Fibroblast of lung (primary cell): Measurements from ENCODE around the gene NLRC5. TPM values are rescaled to one million over a fixed set of nuclear protein-coding genes. Genes with fewer than 3 reads are reported as not detected.
"Not testable (repeated sequence)": the region's sequence is repeated elsewhere in the genome, so short reads cannot be mapped to it uniquely, and the experiment has no call there.

ENCODE experiments used
- DNase-seq, 2 donors: peaks; one replicate each; pipeline versions ENCODE4 v3.0.0 to v3.0.0-alpha.2; 2010; ENCODE audit warnings: low read depth in 2 of 2
- H2AFZ ChIP-seq: 2 replicates; pipeline ENCODE4 v1.5.1; 2012; ENCODE audit warnings: low read length, control low read depth, inconsistent platforms
- H3K27ac ChIP-seq: 2 replicates; pipeline ENCODE4 v1.5.1; 2011; ENCODE audit warnings: low read length, control low read depth; ENCODE audit not compliant: insufficient read depth
- H3K27me3 ChIP-seq: 2 replicates; pipeline ENCODE4 v1.5.1; 2011; ENCODE audit warnings: mild to moderate bottlenecking, low read length; ENCODE audit not compliant: control insufficient read depth, insufficient read depth
- H3K36me3 ChIP-seq: 2 replicates; pipeline ENCODE4 v1.5.1; 2011; ENCODE audit warnings: low read length; ENCODE audit not compliant: control insufficient read depth, insufficient read depth
- H3K4me1 ChIP-seq: 2 replicates; pipeline ENCODE4 v1.5.1; 2011; ENCODE audit warnings: low read length; ENCODE audit not compliant: control insufficient read depth, insufficient read depth; ENCODE audit errors: extremely low read depth
- H3K4me2 ChIP-seq: 2 replicates; pipeline ENCODE4 v1.5.1; 2011; ENCODE audit warnings: low read length, control low read depth; ENCODE audit not compliant: insufficient read depth; ENCODE audit errors: extremely low read depth
- H3K4me3 ChIP-seq, 4 experiments: fragments of 200-600 bp in 1 of 4; sonication (generic) in 1 of 4; replicated peaks in 1 of 4; 2 replicates each; pipeline ENCODE4 v1.5.1; 2011 to 2016; ENCODE audit warnings: low read length in 4 of 4, low read depth in 3 of 4, mild to moderate bottlenecking in 3 of 4, control low read depth in 2 of 4, inconsistent platforms in 1 of 4, mixed read lengths in 1 of 4; ENCODE audit not compliant: insufficient read depth in 1 of 4; ENCODE audit errors: control extremely low read depth in 1 of 4
- H3K79me2 ChIP-seq: 2 replicates; pipeline ENCODE4 v1.5.1; 2012; ENCODE audit warnings: mild to moderate bottlenecking, low read length, inconsistent platforms; ENCODE audit not compliant: control insufficient read depth, insufficient read depth
- H3K9ac ChIP-seq: 2 replicates; pipeline ENCODE4 v1.5.1; 2011; ENCODE audit warnings: mild to moderate bottlenecking, low read length, control low read depth; ENCODE audit not compliant: insufficient read depth
- H3K9me3 ChIP-seq: 2 replicates; pipeline ENCODE4 v1.5.1; 2012; ENCODE audit warnings: low read depth, low read length; ENCODE audit not compliant: control insufficient read depth, insufficient read depth
- H4K20me1 ChIP-seq: 2 replicates; pipeline ENCODE4 v1.5.1; 2011; ENCODE audit warnings: low read length; ENCODE audit not compliant: control insufficient read depth, insufficient read depth; ENCODE audit errors: extremely low read depth
- EZH2 ChIP-seq: IDR thresholded peaks from 2 replicates; pipeline ENCODE4 v1.5.1; 2012; ENCODE audit warnings: low read length, control low read depth, mild to moderate bottlenecking; ENCODE audit errors: missing control alignments
- polyA plus RNA-seq, 2 donors: library from polyadenylated mRNA; depleted of rRNA in 1 of 2; stranded (reverse) in 1 of 2; unstranded in 1 of 2; fragments of >200 nt; gene quantifications; 2 replicates each; pipeline ENCODE4 v1.2.1, GENCODE V29; 2011 to 2012; ENCODE audit warnings: missing spikeins in 1 of 2
- total RNA-seq: library from RNA; depleted of rRNA; stranded (reverse); fragments of >200 nt; gene quantifications from 2 replicates; pipeline ENCODE4 v1.2.1, GENCODE V29; 2014
- TF ChIP-seq, protein P1 (sequence below), 2 donors: IDR thresholded peaks in 1 of 2; conservative IDR thresholded peaks in 1 of 2; 1 replicate in 1 of 2; 2 replicates in 1 of 2; pipeline ENCODE4 v1.5.1; 2011 to 2012; ENCODE audit warnings: low read length in 2 of 2, control low read depth in 1 of 2, inconsistent platforms in 1 of 2, low read depth in 1 of 2, mild to moderate bottlenecking in 1 of 2

The NLRC5 gene
- total and polyA plus RNA-seq, 2 donors (not counting 1 experiment from before 2014, with no cell fraction given) = 22.2 to 43.6 TPM

DNA sequence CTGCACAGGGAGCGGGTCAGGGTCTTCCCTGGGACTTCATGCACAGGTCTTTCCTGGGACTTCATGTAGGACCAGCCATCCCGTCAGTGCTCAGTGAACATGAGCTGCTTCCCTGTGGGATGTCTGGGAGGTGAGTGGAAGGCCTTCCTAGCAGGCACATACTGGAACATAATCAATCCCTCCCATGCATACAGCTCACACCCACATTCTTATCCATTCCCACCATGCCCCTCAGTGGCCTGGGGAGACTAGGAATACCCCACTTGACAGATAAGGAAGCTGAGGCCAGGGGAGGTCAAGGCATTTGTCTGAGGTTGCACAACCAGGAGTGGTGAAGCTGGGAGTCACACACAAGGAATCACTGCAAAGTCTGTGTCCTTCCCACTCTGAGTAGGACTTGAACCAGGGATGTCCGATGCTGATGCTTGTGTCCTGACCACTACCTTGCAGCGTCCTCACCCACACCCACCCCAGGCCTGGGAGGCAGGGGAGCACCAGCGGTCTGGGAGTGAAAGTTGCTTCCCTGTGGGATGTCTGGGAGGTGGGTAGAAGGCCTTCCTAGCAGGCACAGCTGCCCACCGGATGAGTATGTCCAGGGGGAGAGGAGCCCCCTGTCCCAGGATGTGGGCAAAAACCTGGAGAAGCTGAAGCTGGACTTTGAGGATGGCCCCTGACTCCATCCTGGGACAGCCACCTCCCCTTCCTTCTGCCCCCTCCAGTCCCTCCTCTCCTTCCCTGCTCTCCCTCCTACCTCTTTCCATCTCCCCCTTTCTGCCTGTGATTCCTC lies 1.0 kb upstream of the NLRC5 start:
- TF ChIP-seq, protein P1, sequence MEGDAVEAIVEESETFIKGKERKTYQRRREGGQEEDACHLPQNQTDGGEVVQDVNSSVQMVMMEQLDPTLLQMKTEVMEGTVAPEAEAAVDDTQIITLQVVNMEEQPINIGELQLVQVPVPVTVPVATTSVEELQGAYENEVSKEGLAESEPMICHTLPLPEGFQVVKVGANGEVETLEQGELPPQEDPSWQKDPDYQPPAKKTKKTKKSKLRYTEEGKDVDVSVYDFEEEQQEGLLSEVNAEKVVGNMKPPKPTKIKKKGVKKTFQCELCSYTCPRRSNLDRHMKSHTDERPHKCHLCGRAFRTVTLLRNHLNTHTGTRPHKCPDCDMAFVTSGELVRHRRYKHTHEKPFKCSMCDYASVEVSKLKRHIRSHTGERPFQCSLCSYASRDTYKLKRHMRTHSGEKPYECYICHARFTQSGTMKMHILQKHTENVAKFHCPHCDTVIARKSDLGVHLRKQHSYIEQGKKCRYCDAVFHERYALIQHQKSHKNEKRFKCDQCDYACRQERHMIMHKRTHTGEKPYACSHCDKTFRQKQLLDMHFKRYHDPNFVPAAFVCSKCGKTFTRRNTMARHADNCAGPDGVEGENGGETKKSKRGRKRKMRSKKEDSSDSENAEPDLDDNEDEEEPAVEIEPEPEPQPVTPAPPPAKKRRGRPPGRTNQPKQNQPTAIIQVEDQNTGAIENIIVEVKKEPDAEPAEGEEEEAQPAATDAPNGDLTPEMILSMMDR (conservative IDR thresholded peaks at IDR 0.05 in 1 of 2, IDR thresholded peaks at IDR 0.05 in 1 of 2; ENCODE audit: low read depth in 1 of 2, low read length in 2 of 2) = no peak
- no peak for TF ChIP-seq EZH2
- Histone ChIP-seq H3K9ac (peak overlapping the region; percentile 75), H3K27ac (peak overlapping the region; percentile 82)

GRCh38 chr16:56989988-56990387 lies 631 bp downstream of the NLRC5 start:
- H3K4me2 ChIP-seq = peak overlapping the region; percentile 79
- H4K20me1 ChIP-seq = no peaks in the 10 kb centered on the region
- no peaks in the 10 kb centered on the region for H3K9me3 ChIP-seq
- H3K27ac ChIP-seq = peak overlapping the region; percentile 82
- TF ChIP-seq EZH2 = no peak
- TF ChIP-seq, protein P1 (conservative IDR thresholded peaks at IDR 0.05 in 1 of 2, IDR thresholded peaks at IDR 0.05 in 1 of 2; ENCODE audit: low read depth in 1 of 2, low read length in 2 of 2) = no peak
- peaks cover 18% of the 10 kb centered on the region for H3K4me1 ChIP-seq
- DNase-seq = no peak
- H3K4me3 ChIP-seq = peak overlapping the region; percentile 78 to 85 (median 80)
- H2AFZ ChIP-seq = no peak overlapping the region
- peaks cover 50% of the 10 kb centered on the region for H3K79me2 ChIP-seq
- peaks cover 3% of the 10 kb centered on the region for H3K36me3 ChIP-seq
- no peaks in the 10 kb centered on the region for H3K27me3 ChIP-seq
- H3K9ac ChIP-seq = peak overlapping the region; percentile 75

More for the DNA sequence above, 1.0 kb upstream of the NLRC5 start:
- Histone ChIP-seq H3K4me2 (peak overlapping the region; percentile 87), H3K36me3 (peaks cover 5% of the 10 kb centered on the region), H3K9me3 (no peaks in the 10 kb centered on the region), H4K20me1 (no peaks in the 10 kb centered on the region), H2AFZ (peak overlapping the region; percentile 25), H3K27me3 (no peaks in the 10 kb centered on the region), H3K4me3 (peak overlapping the region; percentile 78 to 85 (median 80)), H3K4me1 (peaks cover 20% of the 10 kb centered on the region), H3K79me2 (peaks cover 37% of the 10 kb centered on the region)
- no peak for DNase-seq

- no peaks in the 10 kb centered on the region for H3K27me3 ChIP-seq
- peak overlapping the region; percentile 78 to 85 (median 80) for H3K4me3 ChIP-seq
- TF ChIP-seq EZH2 = no peak
- H3K36me3 ChIP-seq = peaks cover 3% of the 10 kb centered on the region
- H2AFZ ChIP-seq = no peak overlapping the region
- peaks cover 15% of the 10 kb centered on the region for H3K4me1 ChIP-seq
- peak overlapping the region; percentile 79 for H3K4me2 ChIP-seq
- DNase-seq = no peak
- H4K20me1 ChIP-seq = no peaks in the 10 kb centered on the region
- no peaks in the 10 kb centered on the region for H3K9me3 ChIP-seq
- no peak overlapping the region for H3K27ac ChIP-seq
- H3K9ac ChIP-seq = no peak overlapping the region
- peaks cover 52% of the 10 kb centered on the region for H3K79me2 ChIP-seq
These were observed 1.3 kb downstream of the NLRC5 start for GRCh38 chr16:56990407-56991286.

DNA sequence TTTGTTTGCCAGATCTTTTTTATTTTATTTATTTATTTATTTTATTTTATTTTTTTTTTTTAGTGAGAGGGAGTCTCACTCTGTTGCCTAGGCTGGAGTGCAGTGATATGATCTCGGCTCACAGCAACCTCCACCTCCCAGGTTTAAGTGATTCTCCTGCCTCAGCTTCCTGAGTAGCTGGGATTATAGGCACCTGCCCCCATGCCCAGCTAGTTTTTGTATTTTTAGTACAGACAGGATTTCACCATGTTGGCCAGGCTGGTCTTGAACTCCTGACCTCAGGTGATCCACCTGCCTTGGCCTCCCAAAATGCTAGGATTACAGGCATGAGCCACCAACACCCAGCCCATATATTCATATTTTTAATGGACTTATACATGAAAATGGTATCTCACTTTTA lies 3.1 kb downstream of the NLRC5 start:
- not testable (repeated sequence) for H3K4me3 ChIP-seq, H3K27ac ChIP-seq, DNase-seq, H3K9me3 ChIP-seq, H3K4me2 ChIP-seq, H4K20me1 ChIP-seq, H3K36me3 ChIP-seq, H3K27me3 ChIP-seq, H3K9ac ChIP-seq, H2AFZ ChIP-seq
- Histone ChIP-seq H3K4me1 (peaks cover 11% of the 10 kb centered on the region), H3K79me2 (peaks cover 65% of the 10 kb centered on the region)
